ENCODE results near the gene MECR. TPM values are rescaled to one million over a fixed set of nuclear protein-coding genes. Genes with fewer than 3 reads are reported as not detected.

The MECR gene
- total RNA-seq, 2 donors from 2014 or later, result 12.9 to 21.8 TPM

DNA sequence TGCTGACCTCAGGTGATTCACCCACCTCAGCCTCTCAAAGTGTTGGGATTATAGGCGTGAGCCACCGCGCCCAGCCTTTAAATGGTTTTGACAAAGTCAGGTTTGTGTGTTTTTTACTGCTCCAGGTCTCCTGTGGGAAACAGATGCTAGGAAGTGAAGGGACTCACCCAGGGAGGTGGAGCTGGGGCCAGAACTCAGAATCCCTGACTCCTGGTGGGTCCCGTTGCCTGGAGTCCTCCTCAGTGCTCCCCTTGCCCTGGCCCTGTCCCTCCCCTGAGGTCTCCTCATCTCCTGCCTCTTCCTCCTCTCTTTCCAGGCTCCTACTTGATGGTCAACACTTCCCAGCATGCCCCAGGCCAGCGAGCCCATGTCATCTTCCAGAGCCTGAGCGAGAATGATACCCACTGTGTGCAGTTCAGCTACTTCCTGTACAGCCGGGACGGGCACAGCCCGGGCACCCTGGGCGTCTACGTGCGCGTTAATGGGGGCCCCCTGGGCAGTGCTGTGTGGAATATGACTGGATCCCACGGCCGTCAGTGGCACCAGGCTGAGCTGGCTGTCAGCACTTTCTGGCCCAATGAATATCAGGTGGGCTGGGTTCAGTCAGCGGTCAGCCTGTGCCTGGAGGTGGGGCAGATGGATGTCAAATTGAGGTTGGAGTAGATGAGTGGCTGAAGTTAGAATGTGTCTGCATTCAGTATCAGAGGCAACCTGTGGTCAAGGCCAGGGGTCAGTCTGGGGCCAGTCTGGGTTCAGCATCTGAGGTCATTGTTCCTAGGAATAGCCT, 27.6 kb upstream of the MECR start:
- Histone ChIP-seq H3K4me1 (no peaks in the 10 kb centered on the region), H3K4me3 (no peak overlapping the region), H3K9me3 (no peaks in the 10 kb centered on the region), H3K27me3 (no peaks in the 10 kb centered on the region), H3K9ac (ENCODE audit: low read depth in 2 of 2, low read length in 2 of 2) (no peak overlapping the region), H3K36me3 (no peaks in the 10 kb centered on the region), H3K27ac (no peak overlapping the region)
- intact Hi-C loops (cut with DNase I), result no loop called here
- TF ChIP-seq, protein P1, sequence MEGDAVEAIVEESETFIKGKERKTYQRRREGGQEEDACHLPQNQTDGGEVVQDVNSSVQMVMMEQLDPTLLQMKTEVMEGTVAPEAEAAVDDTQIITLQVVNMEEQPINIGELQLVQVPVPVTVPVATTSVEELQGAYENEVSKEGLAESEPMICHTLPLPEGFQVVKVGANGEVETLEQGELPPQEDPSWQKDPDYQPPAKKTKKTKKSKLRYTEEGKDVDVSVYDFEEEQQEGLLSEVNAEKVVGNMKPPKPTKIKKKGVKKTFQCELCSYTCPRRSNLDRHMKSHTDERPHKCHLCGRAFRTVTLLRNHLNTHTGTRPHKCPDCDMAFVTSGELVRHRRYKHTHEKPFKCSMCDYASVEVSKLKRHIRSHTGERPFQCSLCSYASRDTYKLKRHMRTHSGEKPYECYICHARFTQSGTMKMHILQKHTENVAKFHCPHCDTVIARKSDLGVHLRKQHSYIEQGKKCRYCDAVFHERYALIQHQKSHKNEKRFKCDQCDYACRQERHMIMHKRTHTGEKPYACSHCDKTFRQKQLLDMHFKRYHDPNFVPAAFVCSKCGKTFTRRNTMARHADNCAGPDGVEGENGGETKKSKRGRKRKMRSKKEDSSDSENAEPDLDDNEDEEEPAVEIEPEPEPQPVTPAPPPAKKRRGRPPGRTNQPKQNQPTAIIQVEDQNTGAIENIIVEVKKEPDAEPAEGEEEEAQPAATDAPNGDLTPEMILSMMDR (IDR thresholded peaks at IDR 0.05), result no peak
- DNase-seq, result no peak

DNA sequence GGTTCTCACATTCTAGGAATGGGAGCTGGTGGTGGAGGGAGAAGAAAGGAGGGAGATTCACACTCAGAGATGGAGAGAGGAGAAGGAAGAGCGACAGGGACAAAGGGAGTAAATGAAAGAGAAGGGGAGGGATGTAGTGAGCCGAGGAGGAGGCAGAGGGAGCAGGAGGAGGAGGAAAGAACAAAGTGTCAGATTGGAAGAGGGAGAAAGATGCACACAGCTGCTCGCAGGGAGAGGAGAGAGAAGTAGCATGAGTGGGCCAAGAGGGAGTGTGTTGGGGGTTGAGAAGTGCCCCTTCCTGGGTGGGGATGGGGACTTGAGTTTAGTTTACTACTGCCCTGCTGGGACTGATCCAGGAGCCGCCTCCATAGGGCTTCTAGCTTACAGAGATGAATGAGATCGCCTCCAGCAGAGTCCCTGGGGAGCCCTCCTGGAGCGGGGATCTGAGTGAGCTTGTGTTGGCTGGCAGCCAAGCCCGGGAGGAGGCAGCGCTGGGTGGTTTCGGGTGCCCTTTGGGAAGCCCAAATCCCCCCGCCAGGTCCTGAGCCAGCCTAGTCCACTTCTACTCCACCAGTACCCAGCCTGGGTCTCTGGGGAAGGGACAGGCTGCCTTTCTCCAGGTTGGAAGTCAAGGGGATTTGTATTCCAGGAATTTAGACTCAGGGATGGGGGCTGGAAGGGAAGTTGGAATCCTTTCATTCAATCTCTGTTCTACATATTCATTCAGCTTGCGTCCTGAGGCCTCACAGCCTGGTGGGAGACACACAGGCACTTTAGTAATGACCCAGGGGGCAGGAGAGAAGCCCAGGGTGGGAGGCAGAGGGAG, 26.5 kb upstream of the MECR start:
- TF ChIP-seq, protein P1 (IDR thresholded peaks at IDR 0.05), result no peak
- no peaks in the 10 kb centered on the region for H3K36me3 ChIP-seq
- H3K9ac ChIP-seq (ENCODE audit: low read depth in 2 of 2, low read length in 2 of 2), result no peak overlapping the region
- H3K27ac ChIP-seq, result no peak overlapping the region
- no peaks in the 10 kb centered on the region for H3K4me1 ChIP-seq
- DNase-seq, result no peak
- H3K27me3 ChIP-seq, result no peaks in the 10 kb centered on the region
- intact Hi-C loops (cut with DNase I), result no loop called here
- no peak overlapping the region for H3K4me3 ChIP-seq
- no peaks in the 10 kb centered on the region for H3K9me3 ChIP-seq

DNA sequence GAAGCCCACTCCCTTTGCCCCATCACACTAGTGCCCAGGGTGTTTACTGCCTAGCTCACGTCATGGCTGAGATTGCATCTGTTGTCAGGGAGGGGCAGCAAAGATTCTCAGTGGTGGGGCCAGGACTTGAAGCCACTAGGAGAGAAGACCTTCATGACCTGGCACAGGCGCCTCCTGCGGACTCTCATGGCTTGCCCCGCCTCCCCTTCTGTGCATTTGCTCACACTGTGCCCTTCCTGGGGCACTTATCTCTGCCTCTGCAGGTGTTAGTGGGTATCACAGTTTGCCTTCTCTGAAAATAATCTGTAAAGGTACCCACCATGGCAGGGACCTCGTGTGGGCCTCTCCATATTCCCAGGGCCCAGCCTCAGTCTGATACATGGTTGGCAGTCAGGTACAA, 25.7 kb upstream of the MECR start:
- DNase-seq, result no peak
- Histone ChIP-seq H3K27me3 (no peaks in the 10 kb centered on the region), H3K27ac (no peak overlapping the region), H3K4me1 (no peaks in the 10 kb centered on the region), H3K9ac (ENCODE audit: low read depth in 2 of 2, low read length in 2 of 2) (no peak overlapping the region), H3K4me3 (no peak overlapping the region), H3K9me3 (no peaks in the 10 kb centered on the region), H3K36me3 (no peaks in the 10 kb centered on the region)
- intact Hi-C loops (cut with DNase I), result no loop called here
- TF ChIP-seq, protein P1 (IDR thresholded peaks at IDR 0.05), result no peak

DNA sequence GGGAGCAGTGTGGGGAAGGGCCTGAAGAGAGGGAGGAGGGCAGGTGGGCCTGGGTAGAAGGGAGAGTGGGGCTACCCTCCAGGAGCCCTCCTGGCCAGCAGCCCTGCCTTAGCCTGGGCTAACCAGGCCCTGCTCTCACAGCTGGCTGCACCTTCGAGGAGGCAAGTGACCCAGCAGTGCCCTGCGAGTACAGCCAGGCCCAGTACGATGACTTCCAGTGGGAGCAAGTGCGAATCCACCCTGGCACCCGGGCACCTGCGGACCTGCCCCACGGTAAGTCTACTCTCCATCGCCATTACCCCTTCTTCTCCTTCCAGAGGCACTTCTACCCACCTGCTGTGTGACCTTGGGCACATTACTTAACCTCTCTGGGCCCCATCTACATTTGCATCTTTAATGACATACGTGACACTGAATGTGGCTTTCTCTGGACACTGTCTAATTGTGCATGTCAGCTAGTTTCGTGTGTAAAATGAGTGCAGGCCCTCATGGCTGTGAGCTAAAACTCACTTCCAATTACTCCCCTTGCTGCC, 24.5 kb upstream of the MECR start:
- intact Hi-C loops (cut with DNase I), result no loop called here
- no peak overlapping the region for H3K9ac ChIP-seq (ENCODE audit: low read depth in 2 of 2, low read length in 2 of 2)
- H3K27ac ChIP-seq, result no peak overlapping the region
- no peak overlapping the region for H3K4me3 ChIP-seq
- no peaks in the 10 kb centered on the region for H3K4me1 ChIP-seq
- TF ChIP-seq, protein P1 (IDR thresholded peaks at IDR 0.05), result no peak
- no peaks in the 10 kb centered on the region for H3K36me3 ChIP-seq
- no peaks in the 10 kb centered on the region for H3K9me3 ChIP-seq
- DNase-seq, result no peak
- H3K27me3 ChIP-seq, result no peaks in the 10 kb centered on the region

DNA sequence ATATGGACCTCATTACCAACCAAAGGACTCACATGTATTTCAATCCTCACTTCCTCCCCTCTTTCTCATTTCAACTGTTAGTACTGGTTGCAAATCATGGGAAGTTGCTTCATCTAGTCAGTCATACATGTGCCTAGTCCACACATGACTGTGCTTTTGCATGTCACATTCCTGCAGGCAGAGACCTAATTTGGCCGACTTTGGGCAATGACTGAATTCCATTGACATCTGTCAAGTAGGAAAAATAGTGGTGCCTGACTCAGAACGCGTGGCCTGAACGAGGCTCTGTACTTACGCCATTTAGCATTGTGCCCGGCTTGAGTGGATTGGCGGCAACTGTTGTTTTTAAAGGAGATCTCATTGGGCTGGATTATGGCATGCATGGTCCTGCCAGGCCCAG, 23.6 kb upstream of the MECR start:
- Histone ChIP-seq H3K9me3 (no peaks in the 10 kb centered on the region), H3K36me3 (no peaks in the 10 kb centered on the region), H3K4me1 (no peaks in the 10 kb centered on the region), H3K9ac (ENCODE audit: low read depth in 2 of 2, low read length in 2 of 2) (no peak overlapping the region), H3K27ac (no peak overlapping the region), H3K27me3 (no peaks in the 10 kb centered on the region), H3K4me3 (no peak overlapping the region)
- intact Hi-C loops (cut with DNase I), result no loop called here
- DNase-seq, result no peak
- TF ChIP-seq, protein P1 (IDR thresholded peaks at IDR 0.05), result no peak

Data from colonic mucosa (tissue), 4 donors.